H9 (cell line): ENCODE data around the gene PMCH. TPM values are rescaled to one million over a fixed set of nuclear protein-coding genes. Genes with fewer than 3 reads are reported as not detected.
"Not testable (repeated sequence)": the region's sequence is repeated elsewhere in the genome, so short reads cannot be mapped to it uniquely, and the experiment has no call there.

Experiments used
- DNase-seq: peaks from one replicate; pipeline ENCODE4 v3.0.0-alpha.2; 2017
- H2AFZ ChIP-seq: one replicate; pipeline ENCODE4 v1.6.1; 2013; ENCODE audit warnings: mild to moderate bottlenecking, low read length, control low read depth, moderate library complexity
- H2AK5ac ChIP-seq: 2 replicates; pipeline ENCODE4 v1.6.1; 2013; ENCODE audit warnings: low read length, control low read depth, mixed read lengths; ENCODE audit not compliant: insufficient read length
- H2BK120ac ChIP-seq: one replicate; pipeline ENCODE4 v1.6.1; 2013; ENCODE audit warnings: low read depth, mild to moderate bottlenecking, low read length, control low read depth, inconsistent platforms; ENCODE audit not compliant: poor library complexity, severe bottlenecking
- H2BK12ac ChIP-seq: 2 replicates; pipeline ENCODE4 v1.6.1; 2013; ENCODE audit warnings: low read length, control low read depth, mixed read lengths, low read depth; ENCODE audit not compliant: insufficient read length
- H2BK15ac ChIP-seq: 2 replicates; pipeline ENCODE4 v1.6.1; 2013; ENCODE audit warnings: low read depth, low read length, control low read depth
- H2BK20ac ChIP-seq: one replicate; pipeline ENCODE4 v1.6.1; 2013; ENCODE audit warnings: low read depth, mild to moderate bottlenecking, low read length, control low read depth, inconsistent platforms; ENCODE audit not compliant: poor library complexity, severe bottlenecking
- H2BK5ac ChIP-seq: 2 replicates; pipeline ENCODE4 v1.6.1; 2013; ENCODE audit warnings: low read length, control low read depth, mixed read lengths; ENCODE audit not compliant: insufficient read length
- H3K14ac ChIP-seq: 2 replicates; pipeline ENCODE4 v1.6.1; 2013; ENCODE audit warnings: low read length, control low read depth; ENCODE audit not compliant: insufficient read depth
- H3K18ac ChIP-seq: 2 replicates; pipeline ENCODE4 v1.6.1; 2013; ENCODE audit warnings: low read depth, mild to moderate bottlenecking, mixed read lengths, low read length, control low read depth; ENCODE audit not compliant: insufficient read length
- H3K23ac ChIP-seq: 2 replicates; pipeline ENCODE4 v1.6.1; 2013; ENCODE audit warnings: low read length, control low read depth, mixed read lengths, low read depth; ENCODE audit not compliant: insufficient read length
- H3K23me2 ChIP-seq: 2 replicates; pipeline ENCODE4 v1.6.1; 2013; ENCODE audit warnings: low read depth, mild to moderate bottlenecking, mixed read lengths, low read length, control low read depth; ENCODE audit not compliant: insufficient read length, poor library complexity, severe bottlenecking
- H3K27ac ChIP-seq: 2 replicates; pipeline ENCODE4 v1.5.1; 2013; ENCODE audit warnings: low read length, control low read depth, mixed read lengths, low read depth; ENCODE audit not compliant: insufficient read length
- H3K27me3 ChIP-seq: 2 replicates; pipeline ENCODE4 v1.6.1; 2013; ENCODE audit warnings: low read length, control low read depth, inconsistent platforms; ENCODE audit not compliant: insufficient read depth
- H3K4ac ChIP-seq: 2 replicates; pipeline ENCODE4 v1.6.1; 2013; ENCODE audit warnings: low read depth, mild to moderate bottlenecking, control low read depth, inconsistent platforms, low read length, moderate library complexity
- H3K4me1 ChIP-seq: 2 replicates; pipeline ENCODE4 v1.6.1; 2013; ENCODE audit warnings: low read length, control low read depth, inconsistent platforms; ENCODE audit not compliant: insufficient read depth
- H3K4me2 ChIP-seq: 2 replicates; pipeline ENCODE4 v1.6.1; 2013; ENCODE audit warnings: low read length, control low read depth, mixed read lengths; ENCODE audit not compliant: insufficient read length, insufficient read depth
- H3K56ac ChIP-seq: 2 replicates; pipeline ENCODE4 v1.6.1; 2013; ENCODE audit warnings: low read depth, mild to moderate bottlenecking, mixed read lengths, low read length, control low read depth; ENCODE audit not compliant: insufficient read length
- H3K79me1 ChIP-seq: 2 replicates; pipeline ENCODE4 v1.6.1; 2013; ENCODE audit warnings: low read depth, mild to moderate bottlenecking, moderate library complexity, low read length, control low read depth, inconsistent platforms; ENCODE audit not compliant: insufficient read depth, poor library complexity, severe bottlenecking
- H3K79me2 ChIP-seq: 2 replicates; pipeline ENCODE4 v1.6.1; 2013; ENCODE audit warnings: low read length, control low read depth, inconsistent platforms; ENCODE audit not compliant: insufficient read depth
- H3K9ac ChIP-seq: 2 replicates; pipeline ENCODE4 v1.6.1; 2013; ENCODE audit warnings: low read length, control low read depth, mixed read lengths; ENCODE audit not compliant: insufficient read length; ENCODE audit errors: extremely low read depth
- H3K9me3 ChIP-seq: one replicate; pipeline ENCODE4 v1.6.1; 2013; ENCODE audit warnings: low read depth, low read length, inconsistent platforms; ENCODE audit not compliant: control insufficient read depth
- H3T11ph ChIP-seq: one replicate; pipeline ENCODE4 v1.6.1; 2013; ENCODE audit warnings: mild to moderate bottlenecking, low read length, control low read depth, inconsistent platforms
- H4K20me1 ChIP-seq: one replicate; pipeline ENCODE4 v1.6.1; 2013; ENCODE audit not compliant: control insufficient read depth, insufficient read length, insufficient read depth
- H4K5ac ChIP-seq: 2 replicates; pipeline ENCODE4 v1.6.1; 2013; ENCODE audit warnings: low read depth, mild to moderate bottlenecking, mixed read lengths, low read length, control low read depth; ENCODE audit not compliant: insufficient read length
- H4K8ac ChIP-seq: replicated peaks from 2 replicates; pipeline ENCODE4 v1.6.1; 2013; ENCODE audit warnings: low read length, control low read depth, mixed read lengths, low read depth; ENCODE audit not compliant: insufficient read length
- H4K91ac ChIP-seq: 2 replicates; pipeline ENCODE4 v1.6.1; 2013; ENCODE audit warnings: low read depth, mild to moderate bottlenecking, moderate library complexity, mixed read lengths, low read length, control low read depth; ENCODE audit not compliant: insufficient read length
- H3K27ac Mint-ChIP-seq, 3 experiments: 2 replicates in 2 of 3; 3 replicates in 1 of 3; pipeline ENCODE4 v1.8.0; 2020 to 2021; ENCODE audit warnings: mixed read lengths in 3 of 3, mild to moderate bottlenecking in 1 of 3, moderate library complexity in 1 of 3
- H3K27me3 Mint-ChIP-seq: 2 replicates; pipeline ENCODE4 v1.8.0; 2021; ENCODE audit warnings: low read depth, mild to moderate bottlenecking, moderate library complexity, mixed read lengths
- H3K36me3 Mint-ChIP-seq, 3 experiments: 2 replicates in 2 of 3; 3 replicates in 1 of 3; pipeline ENCODE4 v1.8.0; 2020 to 2021; ENCODE audit warnings: low read depth in 3 of 3, mixed read lengths in 3 of 3; ENCODE audit not compliant: insufficient read depth in 1 of 3
- H3K4me1 Mint-ChIP-seq, 2 experiments: 2 replicates each; pipeline ENCODE4 v1.8.0; 2020; ENCODE audit warnings: mixed read lengths in 2 of 2
- H3K4me3 Mint-ChIP-seq, 2 experiments: 2 replicates in 1 of 2; 3 replicates in 1 of 2; pipeline ENCODE4 v1.8.0; 2020 to 2021; ENCODE audit warnings: mild to moderate bottlenecking in 2 of 2, mixed read lengths in 2 of 2, moderate library complexity in 1 of 2
- H3K9me3 Mint-ChIP-seq, 2 experiments: 2 replicates in 1 of 2; 3 replicates in 1 of 2; pipeline ENCODE4 v1.8.0; 2020; ENCODE audit warnings: mild to moderate bottlenecking in 2 of 2, mixed read lengths in 2 of 2, moderate library complexity in 1 of 2
- CTCF ChIP-seq: fragments of 200-600 bp; sonication (generic); conservative IDR thresholded peaks from 3 replicates; pipeline ENCODE4 v1.8.0; 2021; ENCODE audit warnings: antibody characterized with exemption, mild to moderate bottlenecking
- WGBS: extraction: QIAGEN DNeasy Blood & Tissue Kit; methylation state at CpG from one replicate; pipeline ENCODE4 v1.1.7; 2013; ENCODE audit warnings: missing lambda C conversion rate, low lambda C conversion rate, mixed read lengths; ENCODE audit not compliant: insufficient read length; ENCODE audit errors: extremely low coverage; 5-methylcytosine and 5-hydroxymethylcytosine counted together
- total RNA-seq: library from RNA; stranded (reverse); gene quantifications from 2 replicates; pipeline ENCODE4 v1.2.1, GENCODE V29; 2021

The PMCH gene
- total RNA-seq, 1 experiment from 2014 or later = not detected

- H3T11ph ChIP-seq = no peak overlapping the region
- no peak overlapping the region for H4K5ac ChIP-seq
- H3K27ac ChIP-seq = no peak overlapping the region
- H3K36me3 Mint-ChIP-seq = peaks cover 0 to 2% (median 0%) of the 10 kb centered on the region in 3 experiments; a peak in 1 of 7 replicates
- H3K79me1 ChIP-seq = no peaks in the 10 kb centered on the region
- DNase-seq = no peak
- H3K4me2 ChIP-seq = no peak overlapping the region
- H3K14ac ChIP-seq = no peak overlapping the region
- no peak for TF ChIP-seq CTCF
- no peak overlapping the region for H3K27ac Mint-ChIP-seq
- no peaks in the 10 kb centered on the region for H3K4me1 Mint-ChIP-seq
- H3K23ac ChIP-seq = no peak overlapping the region
- no peak overlapping the region for H3K4me3 Mint-ChIP-seq
- H3K9ac ChIP-seq = no peak overlapping the region
- H3K18ac ChIP-seq = no peak overlapping the region
- no peaks in the 10 kb centered on the region for H3K23me2 ChIP-seq
- no peaks in the 10 kb centered on the region for H3K9me3 Mint-ChIP-seq
- no peak overlapping the region for H2AFZ ChIP-seq
- no peak overlapping the region for H4K8ac ChIP-seq
- H3K4me1 ChIP-seq = no peaks in the 10 kb centered on the region
- no peaks in the 10 kb centered on the region for H3K27me3 Mint-ChIP-seq
- H2BK5ac ChIP-seq = no peak overlapping the region
- no peak overlapping the region for H2BK15ac ChIP-seq
- H3K27me3 ChIP-seq = no peaks in the 10 kb centered on the region
- H2AK5ac ChIP-seq = no peak overlapping the region
- H3K4ac ChIP-seq = no peak overlapping the region
- no peak overlapping the region for H2BK20ac ChIP-seq
- WGBS = no CpG with 5 or more reads among the region's 1 CpG
- no peak overlapping the region for H2BK120ac ChIP-seq
- no peak overlapping the region for H3K56ac ChIP-seq
- H3K79me2 ChIP-seq = no peaks in the 10 kb centered on the region
- H3K9me3 ChIP-seq = no peaks in the 10 kb centered on the region
- H2BK12ac ChIP-seq = no peak overlapping the region
- H4K20me1 ChIP-seq = no peaks in the 10 kb centered on the region
- no peak overlapping the region for H4K91ac ChIP-seq
Observed at GRCh38 chr12:102163383-102163782, 34.2 kb downstream of the PMCH start.

- not testable (repeated sequence) for H4K20me1 ChIP-seq, H3K9ac ChIP-seq, H2BK5ac ChIP-seq, H4K91ac ChIP-seq, H3K27me3 Mint-ChIP-seq, H3K79me2 ChIP-seq, H3K56ac ChIP-seq, H3K4me1 ChIP-seq, H3K23me2 ChIP-seq, H3T11ph ChIP-seq, H3K4ac ChIP-seq, H3K27ac ChIP-seq, H2BK15ac ChIP-seq, H2BK12ac ChIP-seq, H3K14ac ChIP-seq, H2AFZ ChIP-seq, H3K18ac ChIP-seq, H2BK120ac ChIP-seq, H3K23ac ChIP-seq, H3K9me3 Mint-ChIP-seq, H2BK20ac ChIP-seq, DNase-seq, H2AK5ac ChIP-seq, H4K5ac ChIP-seq, H3K9me3 ChIP-seq, H3K27me3 ChIP-seq, H3K4me3 Mint-ChIP-seq, H3K79me1 ChIP-seq, H4K8ac ChIP-seq, H3K4me2 ChIP-seq
- Mint-ChIP-seq H3K4me1 (peaks cover 11 to 13% of the 10 kb centered on the region in 2 experiments), H3K36me3 (peaks cover 14 to 40% (median 17%) of the 10 kb centered on the region in 3 experiments; a peak in 6 of 7 replicates), H3K27ac (peak overlapping the region in 1 of 3 experiments; percentile 84; a peak in 3 of 7 replicates)
- no CpG with 5 or more reads among the region's 3 CpGs for WGBS
Observed at GRCh38 chr12:102155206-102155605, 42.4 kb downstream of the PMCH start.
